ENCODE data around the gene BID.

Gene BID

DNA sequence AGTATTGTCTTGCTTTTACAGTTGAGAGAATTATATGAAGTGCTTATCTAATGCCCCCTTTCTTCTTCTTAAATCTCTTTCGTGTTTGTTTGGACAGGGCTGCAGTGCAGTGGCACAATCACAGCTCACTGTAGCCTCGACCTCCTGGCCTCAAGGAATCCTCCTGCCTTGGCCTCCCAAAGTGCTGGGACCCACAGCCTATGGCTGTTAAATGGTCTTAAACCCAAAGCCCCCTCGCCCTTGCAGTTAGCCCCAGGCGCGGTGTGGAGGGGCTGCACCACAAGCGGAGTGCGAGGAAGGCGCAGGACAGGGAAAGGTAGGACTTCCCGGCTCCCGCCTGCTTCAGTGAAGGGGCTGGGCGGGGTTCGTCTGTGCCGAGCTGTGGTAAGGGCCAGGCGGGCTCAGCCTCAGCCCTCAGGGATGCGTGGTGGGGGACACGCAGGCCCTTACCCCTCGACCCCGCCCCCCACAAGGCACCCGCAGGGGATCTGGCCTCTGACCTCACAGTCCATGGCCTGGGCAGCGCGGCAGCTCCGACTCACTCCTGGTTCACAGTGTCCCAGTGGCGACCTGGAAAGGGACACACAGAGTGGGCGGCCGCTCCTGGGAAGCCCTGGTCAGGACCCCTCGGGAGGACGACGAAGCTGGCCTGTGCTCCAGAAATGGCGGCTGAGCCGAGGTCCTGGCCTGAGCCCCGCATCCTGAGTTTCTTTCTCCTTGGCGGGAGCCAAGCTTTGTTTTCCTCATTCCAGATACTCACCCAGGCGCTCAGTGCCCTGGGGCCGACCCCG lies 24.5 kb downstream of the BID start:
- Histone ChIP-seq H3K27me3 (ENCODE audit: control insufficient read depth, insufficient read depth, low read length, poor library complexity, severe bottlenecking) (no peaks in the 10 kb centered on the region), H3K4me1 (ENCODE audit: control insufficient read depth, insufficient read depth, low read length) (peaks cover 5% of the 10 kb centered on the region), H3K4me3 (ENCODE audit: insufficient read depth, low read depth, low read length) (no peak overlapping the region), H3K36me3 (ENCODE audit: control insufficient read depth, insufficient read depth, low read length) (no peaks in the 10 kb centered on the region), H3K27ac (ENCODE audit: insufficient read depth, low read depth, low read length, poor library complexity, severe bottlenecking) (no peak overlapping the region), H3K9me3 (ENCODE audit: control insufficient read depth, low read length) (no peaks in the 10 kb centered on the region)
- WGBS, 2 experiments: 89% methylated on average over 35 of the region's 35 CpGs

DNA sequence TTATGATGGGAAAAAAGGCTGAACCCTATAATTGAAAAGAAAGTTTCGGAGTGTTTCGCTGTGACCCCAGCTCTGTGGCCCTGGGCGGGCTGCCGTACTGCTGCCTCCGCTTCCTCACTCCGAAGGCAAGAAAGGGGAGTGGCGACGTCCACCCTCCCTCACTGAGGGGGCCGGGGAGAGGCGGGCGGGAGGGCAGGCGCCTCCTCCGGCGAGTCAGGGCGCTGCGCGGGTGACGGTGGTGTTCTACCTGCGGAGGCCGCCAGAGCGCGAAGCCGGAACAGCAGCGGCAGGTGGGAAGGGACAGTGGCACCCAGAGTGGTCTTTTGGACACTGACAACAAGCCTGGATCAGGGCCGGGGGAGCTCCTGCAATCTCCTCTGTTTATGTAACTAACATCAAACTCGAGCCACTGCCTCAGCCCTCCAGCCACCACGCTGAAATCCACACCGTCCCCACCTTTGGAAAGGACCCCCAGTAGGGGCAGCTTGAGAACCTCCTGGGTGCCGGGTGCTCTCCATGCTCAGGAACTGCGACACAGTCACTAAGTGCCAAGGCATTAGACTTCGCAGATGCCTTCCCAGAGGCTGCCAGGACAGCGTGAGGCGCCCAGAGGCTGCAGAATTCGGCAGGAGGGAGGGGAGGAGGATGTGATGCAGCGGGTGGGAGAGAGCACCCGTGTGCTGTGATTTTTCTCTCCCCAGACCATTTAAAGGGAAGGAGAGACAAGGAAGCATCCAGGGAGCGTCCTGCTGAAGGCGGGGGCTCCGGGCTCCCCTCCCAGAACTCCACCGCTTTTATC lies 25.5 kb downstream of the BID start:
- H3K36me3 ChIP-seq (ENCODE audit: control insufficient read depth, insufficient read depth, low read length): no peaks in the 10 kb centered on the region
- no peak overlapping the region for H3K4me3 ChIP-seq (ENCODE audit: insufficient read depth, low read depth, low read length)
- H3K27ac ChIP-seq (ENCODE audit: insufficient read depth, low read depth, low read length, poor library complexity, severe bottlenecking): no peak overlapping the region
- 69 to 79% methylated on average over 40 of the region's 40 CpGs for WGBS, 2 experiments
- peaks cover 10% of the 10 kb centered on the region for H3K4me1 ChIP-seq (ENCODE audit: control insufficient read depth, insufficient read depth, low read length)
- H3K9me3 ChIP-seq (ENCODE audit: control insufficient read depth, low read length): no peaks in the 10 kb centered on the region
- no peaks in the 10 kb centered on the region for H3K27me3 ChIP-seq (ENCODE audit: control insufficient read depth, insufficient read depth, low read length, poor library complexity, severe bottlenecking)

DNA sequence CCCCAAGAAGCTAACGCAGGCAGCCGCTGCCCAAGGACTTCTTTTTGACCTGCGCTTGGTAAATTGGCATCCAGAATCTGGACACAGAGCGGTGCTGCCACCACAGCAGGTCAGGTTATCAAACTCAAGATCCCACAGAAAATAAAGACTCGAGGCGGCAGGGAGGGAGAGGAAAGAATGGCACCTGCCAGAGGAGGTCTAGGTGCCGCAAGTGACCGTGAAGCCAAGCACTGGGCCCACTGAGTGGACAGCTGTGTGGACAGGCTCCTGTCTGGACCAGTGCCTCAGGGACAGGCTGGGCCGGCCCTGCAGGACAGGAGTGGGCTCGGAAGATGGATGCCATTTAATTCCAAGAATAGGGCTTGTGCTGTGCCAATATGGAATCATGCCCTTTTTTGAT lies 27.4 kb downstream of the BID start:
- 94 to 97% methylated on average over 10 of the region's 10 CpGs for WGBS, 2 experiments
- Histone ChIP-seq H3K4me1 (ENCODE audit: control insufficient read depth, insufficient read depth, low read length) (peaks cover 10% of the 10 kb centered on the region), H3K36me3 (ENCODE audit: control insufficient read depth, insufficient read depth, low read length) (no peaks in the 10 kb centered on the region), H3K4me3 (ENCODE audit: insufficient read depth, low read depth, low read length) (no peak overlapping the region), H3K27me3 (ENCODE audit: control insufficient read depth, insufficient read depth, low read length, poor library complexity, severe bottlenecking) (no peaks in the 10 kb centered on the region), H3K27ac (ENCODE audit: insufficient read depth, low read depth, low read length, poor library complexity, severe bottlenecking) (no peak overlapping the region), H3K9me3 (ENCODE audit: control insufficient read depth, low read length) (no peaks in the 10 kb centered on the region)

DNA sequence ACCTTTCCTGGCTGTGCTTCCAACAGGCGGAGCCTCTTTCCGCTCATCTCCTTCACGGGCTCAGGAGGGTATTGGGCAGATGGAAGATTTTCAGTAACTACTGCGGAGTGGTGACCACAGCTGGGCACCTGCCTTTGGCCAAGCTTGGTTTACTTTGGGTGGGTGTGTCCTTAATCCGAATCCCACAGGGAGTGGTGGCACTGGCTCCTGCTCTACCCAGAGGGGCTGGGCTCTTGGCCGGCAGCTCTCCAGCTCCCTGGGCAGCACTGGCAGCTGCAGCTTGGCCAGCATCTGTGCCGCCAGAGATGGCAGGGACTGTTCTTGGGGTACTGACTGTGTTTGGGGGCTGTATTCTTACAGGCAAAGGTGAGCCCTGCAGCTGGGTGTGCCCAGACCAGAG lies 29.8 kb downstream of the BID start:
- H3K4me3 ChIP-seq (ENCODE audit: insufficient read depth, low read depth, low read length): no peak overlapping the region
- peaks cover 5% of the 10 kb centered on the region for H3K4me1 ChIP-seq (ENCODE audit: control insufficient read depth, insufficient read depth, low read length)
- no peak overlapping the region for H3K27ac ChIP-seq (ENCODE audit: insufficient read depth, low read depth, low read length, poor library complexity, severe bottlenecking)
- H3K36me3 ChIP-seq (ENCODE audit: control insufficient read depth, insufficient read depth, low read length): no peaks in the 10 kb centered on the region
- WGBS, 2 experiments: 81 to 83% methylated on average over 7 of the region's 7 CpGs
- no peaks in the 10 kb centered on the region for H3K9me3 ChIP-seq (ENCODE audit: control insufficient read depth, low read length)
- H3K27me3 ChIP-seq (ENCODE audit: control insufficient read depth, insufficient read depth, low read length, poor library complexity, severe bottlenecking): no peaks in the 10 kb centered on the region

DNA sequence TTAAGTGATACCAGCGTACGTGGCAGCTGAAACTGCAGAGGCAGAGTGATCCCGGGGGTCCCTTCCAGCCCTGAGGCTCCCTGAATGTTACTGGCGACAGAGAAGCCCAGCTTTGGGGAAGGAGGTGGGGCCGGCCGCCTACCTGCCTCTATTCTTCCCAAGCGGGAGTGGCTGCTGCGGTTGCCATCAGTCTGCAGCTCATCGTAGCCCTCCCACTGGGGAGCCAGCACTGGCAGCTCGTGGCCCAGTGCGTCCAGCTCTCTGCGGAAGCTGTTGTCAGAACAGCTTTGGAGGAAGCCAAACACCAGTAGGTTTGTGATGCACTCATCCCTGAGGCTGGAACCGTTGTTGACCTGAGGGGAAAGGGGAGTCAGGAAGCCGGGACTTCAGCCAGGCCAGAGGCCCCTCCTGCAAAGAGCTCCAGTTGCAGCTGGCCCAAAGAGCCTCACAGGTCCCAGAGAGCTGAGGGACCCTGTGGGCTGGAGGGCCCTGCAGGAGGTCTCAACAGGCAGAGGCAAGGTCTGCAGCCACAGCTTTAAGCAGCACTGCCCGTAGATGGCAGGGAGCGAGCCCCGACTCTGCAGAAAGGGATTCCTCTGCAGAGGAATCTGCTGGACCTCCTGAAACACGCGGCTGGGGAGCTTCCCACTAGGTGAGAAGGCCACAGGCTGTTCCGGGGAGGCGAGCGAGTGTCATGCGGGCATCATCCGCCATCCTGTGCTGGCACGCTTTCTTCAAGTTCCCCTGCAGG lies 30.4 kb downstream of the BID start:
- no peaks in the 10 kb centered on the region for H3K9me3 ChIP-seq (ENCODE audit: control insufficient read depth, low read length)
- H3K27ac ChIP-seq (ENCODE audit: insufficient read depth, low read depth, low read length, poor library complexity, severe bottlenecking): no peak overlapping the region
- H3K27me3 ChIP-seq (ENCODE audit: control insufficient read depth, insufficient read depth, low read length, poor library complexity, severe bottlenecking): no peaks in the 10 kb centered on the region
- H3K36me3 ChIP-seq (ENCODE audit: control insufficient read depth, insufficient read depth, low read length): no peaks in the 10 kb centered on the region
- 69 to 70% methylated on average over 25 of the region's 25 CpGs for WGBS, 2 experiments
- no peak overlapping the region for H3K4me3 ChIP-seq (ENCODE audit: insufficient read depth, low read depth, low read length)
- H3K4me1 ChIP-seq (ENCODE audit: control insufficient read depth, insufficient read depth, low read length): peaks cover 5% of the 10 kb centered on the region

DNA sequence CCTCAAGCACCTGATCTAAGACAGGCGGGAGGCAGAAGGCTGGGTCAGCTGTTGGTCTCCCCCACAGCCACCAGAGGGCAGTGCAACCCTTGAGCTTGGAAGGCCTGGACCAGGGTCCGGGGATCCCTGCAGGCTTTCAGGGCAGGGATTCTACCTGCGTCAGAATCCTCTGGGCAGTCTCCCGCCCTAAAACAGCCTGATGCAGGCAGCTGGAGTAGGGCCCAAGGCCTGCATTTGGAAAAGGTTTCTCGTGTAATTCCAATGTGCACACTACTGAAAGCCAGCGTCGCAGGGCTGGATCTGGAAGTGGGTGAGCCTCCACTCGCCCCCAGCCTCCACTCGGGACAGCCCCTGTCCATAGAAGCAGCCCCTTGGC lies 31.8 kb downstream of the BID start:
- no peaks in the 10 kb centered on the region for H3K9me3 ChIP-seq (ENCODE audit: control insufficient read depth, low read length)
- 52 to 54% methylated on average over 9 of the region's 9 CpGs for WGBS, 2 experiments
- no peak overlapping the region for H3K27ac ChIP-seq (ENCODE audit: insufficient read depth, low read depth, low read length, poor library complexity, severe bottlenecking)
- peaks cover 5% of the 10 kb centered on the region for H3K4me1 ChIP-seq (ENCODE audit: control insufficient read depth, insufficient read depth, low read length)
- no peak overlapping the region for H3K4me3 ChIP-seq (ENCODE audit: insufficient read depth, low read depth, low read length)
- no peaks in the 10 kb centered on the region for H3K27me3 ChIP-seq (ENCODE audit: control insufficient read depth, insufficient read depth, low read length, poor library complexity, severe bottlenecking)
- H3K36me3 ChIP-seq (ENCODE audit: control insufficient read depth, insufficient read depth, low read length): no peaks in the 10 kb centered on the region

DNA sequence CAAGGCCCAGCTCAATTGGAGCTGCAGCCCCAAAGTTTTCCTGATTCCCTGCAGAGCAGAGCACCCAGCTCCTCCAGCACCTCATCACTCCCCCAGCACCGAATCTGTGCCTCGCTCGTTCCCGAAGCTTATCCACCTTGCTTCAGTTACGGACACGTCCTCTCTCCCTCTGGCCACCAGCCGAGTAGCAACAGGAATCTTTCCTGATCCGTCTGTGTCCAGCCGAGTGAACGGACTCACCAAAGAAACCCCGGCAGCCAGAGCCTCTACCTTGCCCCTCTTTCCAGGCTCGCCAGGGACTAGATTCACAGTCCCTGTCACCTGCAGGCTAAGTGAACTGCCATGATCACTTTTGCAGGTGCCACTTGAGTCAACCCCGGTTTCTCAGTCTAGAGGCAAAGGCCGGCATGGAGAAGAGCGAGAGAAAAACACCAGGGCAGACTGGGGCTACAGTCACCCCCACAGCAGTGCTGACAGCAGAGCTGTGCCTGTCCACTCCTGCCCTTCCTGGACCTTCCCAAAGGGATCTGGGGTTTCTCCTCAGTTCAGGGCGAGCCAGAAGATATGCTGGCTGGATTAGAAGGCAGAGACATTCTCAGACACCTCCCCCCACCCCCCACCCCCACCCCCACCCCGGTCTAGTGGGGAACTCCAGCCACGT lies 32.3 kb downstream of the BID start:
- Histone ChIP-seq H3K36me3 (ENCODE audit: control insufficient read depth, insufficient read depth, low read length) (no peaks in the 10 kb centered on the region), H3K4me1 (ENCODE audit: control insufficient read depth, insufficient read depth, low read length) (peaks cover 5% of the 10 kb centered on the region), H3K27me3 (ENCODE audit: control insufficient read depth, insufficient read depth, low read length, poor library complexity, severe bottlenecking) (no peaks in the 10 kb centered on the region), H3K9me3 (ENCODE audit: control insufficient read depth, low read length) (no peaks in the 10 kb centered on the region), H3K4me3 (ENCODE audit: insufficient read depth, low read depth, low read length) (no peak overlapping the region), H3K27ac (ENCODE audit: insufficient read depth, low read depth, low read length, poor library complexity, severe bottlenecking) (no peak overlapping the region)
- WGBS, 2 experiments: 71 to 78% methylated on average over 16 to 18 of the region's 18 CpGs

DNA sequence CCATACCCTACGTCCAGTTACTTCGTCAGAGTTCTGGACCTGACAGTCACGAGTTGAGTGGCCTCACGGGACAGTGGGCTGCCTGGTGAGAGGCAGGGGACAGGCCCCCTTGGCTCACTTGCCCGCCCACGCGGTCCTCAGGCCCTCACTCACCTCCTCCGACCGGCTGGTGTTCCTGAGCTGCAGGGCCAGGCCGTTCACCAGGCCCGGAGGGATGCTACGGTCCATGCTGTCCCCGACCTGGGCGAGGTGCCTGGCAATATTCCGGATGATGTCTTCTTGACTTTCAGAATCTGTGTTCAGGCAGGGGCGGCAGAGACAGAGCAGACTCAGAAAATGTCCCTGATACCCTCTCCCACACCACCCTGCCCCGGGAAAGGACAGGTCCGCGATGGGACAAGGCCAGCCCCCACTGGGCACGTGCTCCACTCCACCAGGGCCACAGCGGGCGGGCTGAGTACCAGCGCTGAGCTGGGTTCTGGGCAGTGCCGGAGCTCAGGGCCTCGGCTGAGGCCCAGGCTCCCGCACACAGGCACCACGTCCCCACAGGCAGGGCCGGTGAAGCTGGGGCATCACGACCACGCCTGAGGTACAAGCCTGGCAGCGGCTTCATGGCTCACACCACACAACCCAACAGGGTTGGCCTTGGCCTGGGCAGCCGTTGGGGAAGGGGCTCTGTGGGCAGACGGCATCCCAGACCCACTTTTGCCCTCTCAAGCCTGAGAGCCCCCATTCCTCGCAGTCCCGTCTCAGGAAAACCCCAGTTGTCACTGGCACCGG lies 34.9 kb downstream of the BID start:
- H3K4me3 ChIP-seq (ENCODE audit: insufficient read depth, low read depth, low read length): no peak overlapping the region
- no peak overlapping the region for H3K27ac ChIP-seq (ENCODE audit: insufficient read depth, low read depth, low read length, poor library complexity, severe bottlenecking)
- H3K36me3 ChIP-seq (ENCODE audit: control insufficient read depth, insufficient read depth, low read length): peaks cover 3% of the 10 kb centered on the region
- H3K4me1 ChIP-seq (ENCODE audit: control insufficient read depth, insufficient read depth, low read length): peaks cover 2% of the 10 kb centered on the region
- H3K27me3 ChIP-seq (ENCODE audit: control insufficient read depth, insufficient read depth, low read length, poor library complexity, severe bottlenecking): no peaks in the 10 kb centered on the region
- H3K9me3 ChIP-seq (ENCODE audit: control insufficient read depth, low read length): no peaks in the 10 kb centered on the region
- WGBS, 2 experiments: 91% methylated on average over 36 of the region's 36 CpGs

DNA sequence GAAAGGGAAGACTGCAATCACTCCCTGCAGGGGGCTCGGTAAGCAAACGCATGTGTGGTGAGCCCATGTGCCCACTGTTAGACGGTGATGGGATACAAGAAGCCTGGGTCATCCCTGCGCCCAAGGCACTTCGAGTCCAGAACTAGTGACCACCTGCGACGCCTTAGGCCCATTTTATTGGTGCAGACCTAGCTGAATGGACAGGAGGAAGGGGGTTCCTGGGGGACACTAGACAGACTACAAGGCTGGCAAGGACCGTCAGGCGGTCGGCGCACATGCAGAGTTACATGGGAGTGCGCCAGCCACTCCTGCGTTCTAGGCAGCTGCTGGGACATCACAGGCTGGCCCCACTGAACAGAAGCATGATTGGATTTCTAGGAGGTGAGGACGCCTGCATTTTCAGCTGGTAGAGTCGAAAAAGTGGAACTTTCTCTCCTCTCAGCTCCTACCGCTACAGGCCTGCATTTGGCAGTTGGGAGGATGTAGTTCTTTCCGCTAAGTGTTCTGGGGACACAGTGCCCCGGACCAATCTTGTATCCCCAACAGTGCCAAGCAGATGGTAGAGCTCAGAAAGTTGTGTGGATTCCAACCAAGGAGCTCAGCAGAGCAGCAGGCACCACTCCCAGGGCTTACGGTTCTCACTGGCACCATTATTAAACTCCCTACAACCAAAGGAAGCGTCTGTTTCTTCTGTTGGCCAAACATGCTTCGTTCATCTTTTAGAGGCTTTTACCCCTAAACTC lies 35.7 kb downstream of the BID start:
- no peaks in the 10 kb centered on the region for H3K27me3 ChIP-seq (ENCODE audit: control insufficient read depth, insufficient read depth, low read length, poor library complexity, severe bottlenecking)
- H3K4me1 ChIP-seq (ENCODE audit: control insufficient read depth, insufficient read depth, low read length): no peaks in the 10 kb centered on the region
- no peak overlapping the region for H3K4me3 ChIP-seq (ENCODE audit: insufficient read depth, low read depth, low read length)
- H3K9me3 ChIP-seq (ENCODE audit: control insufficient read depth, low read length): no peaks in the 10 kb centered on the region
- no peak overlapping the region for H3K27ac ChIP-seq (ENCODE audit: insufficient read depth, low read depth, low read length, poor library complexity, severe bottlenecking)
- whole genome bisulfite sequencing, 2 experiments: 92% methylated on average over 21 of the region's 21 CpGs
- peaks cover 6% of the 10 kb centered on the region for H3K36me3 ChIP-seq (ENCODE audit: control insufficient read depth, insufficient read depth, low read length)
